Measurements from ENCODE around the gene SEC16A. TPM values are rescaled to one million over a fixed set of nuclear protein-coding genes. Genes with fewer than 3 reads are reported as not detected.

The SEC16A gene
- total and polyA plus RNA-seq, 2 experiments from 2014 or later: 42.0 to 42.7 TPM

- peak within 1 kb of the TSS; percentile 63 for H3K27ac ChIP-seq
- no peaks in the 10 kb centered on the region for H3K27me3 ChIP-seq
- peak; percentile 87 for DNase-seq (ENCODE audit: low spot score)
- TF ChIP-seq EZH2 (IDR thresholded peaks at IDR 0.05; ENCODE audit: borderline replicate concordance) (no peak), CTCF (IDR thresholded peaks at IDR 0.05; ENCODE audit: poor library complexity) (peak; percentile 52), EZH2phosphoT487 (IDR thresholded peaks at IDR 0.05; ENCODE audit: low read depth, severe bottlenecking, unreplicated experiment) (no peak)
- no peaks in the 10 kb centered on the region for H3K36me3 ChIP-seq (replicated peaks; ENCODE audit: insufficient read depth, low read depth)
- peaks cover 47% of the 10 kb centered on the region for H3K79me2 ChIP-seq
- H3K9me3 ChIP-seq (ENCODE audit: low read depth): no peaks in the 10 kb centered on the region
- H4K20me1 ChIP-seq (ENCODE audit: insufficient read depth, poor library complexity, severe bottlenecking): peaks cover 32% of the 10 kb centered on the region
- peak within 1 kb of the TSS; percentile 100 for H3K4me2 ChIP-seq
- 37% methylated on average over 27 of the region's 90 CpGs for WGBS (ENCODE audit: low lambda C conversion rate, missing lambda C conversion rate)
- H3K4me1 ChIP-seq (ENCODE audit: insufficient read depth): peaks cover 13% of the 10 kb centered on the region
- H3K4me3 ChIP-seq: peak within 1 kb of the TSS; percentile 92
- H2AFZ ChIP-seq: peak within 1 kb of the TSS; percentile 79
- no peaks in the 10 kb centered on the region for H3K9me2 ChIP-seq (replicated peaks; ENCODE audit: insufficient read depth)
Measured at GRCh38 chr9:136439481-136440408, 43.1 kb downstream of the SEC16A start, which contains the start of gene INPP5E. Gene INPP5E, minus strand, starts transcription at chr9:136439845. Its CDS starts 426 bp downstream, at chr9:136439419.

- no peaks in the 10 kb centered on the region for H3K9me3 ChIP-seq (ENCODE audit: low read depth)
- H3K4me2 ChIP-seq: peak overlapping the region; percentile 100
- H3K9me2 ChIP-seq (replicated peaks; ENCODE audit: insufficient read depth): no peaks in the 10 kb centered on the region
- 2% methylated on average over 63 of the region's 91 CpGs for WGBS (ENCODE audit: low lambda C conversion rate, missing lambda C conversion rate)
- peak overlapping the region; percentile 79 for H2AFZ ChIP-seq
- peaks cover 47% of the 10 kb centered on the region for H3K79me2 ChIP-seq
- H3K27me3 ChIP-seq: no peaks in the 10 kb centered on the region
- H3K4me1 ChIP-seq (ENCODE audit: insufficient read depth): peaks cover 13% of the 10 kb centered on the region
- H4K20me1 ChIP-seq (ENCODE audit: insufficient read depth, poor library complexity, severe bottlenecking): peaks cover 32% of the 10 kb centered on the region
- H3K27ac ChIP-seq: peak overlapping the region; percentile 63
- no peaks in the 10 kb centered on the region for H3K36me3 ChIP-seq (replicated peaks; ENCODE audit: insufficient read depth, low read depth)
- DNase-seq (ENCODE audit: low spot score): peak; percentile 56
- peak overlapping the region; percentile 92 for H3K4me3 ChIP-seq
- TF ChIP-seq EZH2 (IDR thresholded peaks at IDR 0.05; ENCODE audit: borderline replicate concordance): no peak
- no peak for TF ChIP-seq CTCF (IDR thresholded peaks at IDR 0.05; ENCODE audit: poor library complexity)
- no peak for TF ChIP-seq EZH2phosphoT487 (IDR thresholded peaks at IDR 0.05; ENCODE audit: low read depth, severe bottlenecking, unreplicated experiment)
Measured at GRCh38 chr9:136438548-136439480, 44.0 kb downstream of the SEC16A start.

GRCh38 chr9:136437839-136438547 lies 44.8 kb downstream of the SEC16A start:
- H2AFZ ChIP-seq: no peak overlapping the region
- H3K4me1 ChIP-seq (ENCODE audit: insufficient read depth): peaks cover 13% of the 10 kb centered on the region
- 60% methylated on average over 37 of the region's 37 CpGs for WGBS (ENCODE audit: low lambda C conversion rate, missing lambda C conversion rate)
- no peak overlapping the region for H3K27ac ChIP-seq
- H3K4me3 ChIP-seq: peak overlapping the region; percentile 92
- no peaks in the 10 kb centered on the region for H3K9me2 ChIP-seq (replicated peaks; ENCODE audit: insufficient read depth)
- peaks cover 32% of the 10 kb centered on the region for H4K20me1 ChIP-seq (ENCODE audit: insufficient read depth, poor library complexity, severe bottlenecking)
- H3K79me2 ChIP-seq: peaks cover 47% of the 10 kb centered on the region
- no peak for DNase-seq (ENCODE audit: low spot score)
- H3K27me3 ChIP-seq: no peaks in the 10 kb centered on the region
- no peak for TF ChIP-seq CTCF (IDR thresholded peaks at IDR 0.05; ENCODE audit: poor library complexity)
- no peak for TF ChIP-seq EZH2 (IDR thresholded peaks at IDR 0.05; ENCODE audit: borderline replicate concordance)
- H3K36me3 ChIP-seq (replicated peaks; ENCODE audit: insufficient read depth, low read depth): no peaks in the 10 kb centered on the region
- peak overlapping the region; percentile 100 for H3K4me2 ChIP-seq
- H3K9me3 ChIP-seq (ENCODE audit: low read depth): no peaks in the 10 kb centered on the region
